ENCODE measurements around the gene HSPA12A.

DNA sequence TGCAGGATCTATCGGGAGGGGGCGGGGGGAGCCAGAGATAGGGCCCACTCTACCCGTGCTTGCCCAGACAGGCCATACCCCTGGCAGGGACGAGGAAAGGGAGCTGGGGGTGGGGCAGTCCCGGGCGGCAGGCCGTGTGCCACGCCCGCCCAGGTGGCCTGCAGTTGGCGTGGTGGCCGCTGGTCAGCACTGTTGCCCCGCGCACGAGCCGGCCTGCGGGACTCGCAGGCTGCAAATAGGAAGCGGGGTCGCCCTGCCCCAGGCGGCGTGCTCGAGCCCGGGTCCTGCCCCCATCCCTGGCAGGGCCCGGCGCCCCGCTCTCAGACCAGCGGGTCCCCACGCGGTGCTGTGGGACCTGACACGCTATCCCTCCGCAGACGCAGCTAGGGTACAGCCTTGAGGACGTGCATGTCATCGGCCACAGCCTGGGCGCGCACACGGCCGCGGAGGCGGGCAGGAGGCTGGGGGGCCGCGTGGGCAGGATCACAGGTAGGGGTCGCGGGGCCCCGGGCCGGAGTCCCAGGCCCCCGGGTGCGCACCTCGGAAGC, 114.9 kb downstream of the HSPA12A start:
- TF ChIP-seq ZMYM2 (CRISPR knock-in tag; IDR thresholded peaks at IDR 0.05) (no peak), ELF1 (CRISPR knock-in tag; IDR thresholded peaks at IDR 0.05) (no peak), SAFB2 (CRISPR knock-in tag; IDR thresholded peaks at IDR 0.05; ENCODE audit: borderline replicate concordance, low read depth) (no peak), PCBP1 (IDR thresholded peaks at IDR 0.05; ENCODE audit: borderline replicate concordance, low read depth, low read length) (no peak), PHF8 (CRISPR knock-in tag; IDR thresholded peaks at IDR 0.05) (no peak), ZBTB7A (CRISPR knock-in tag; IDR thresholded peaks at IDR 0.05) (no peak), CEBPG (CRISPR knock-in tag; IDR thresholded peaks at IDR 0.05) (no peak)
- TF ChIP-seq, protein P1, sequence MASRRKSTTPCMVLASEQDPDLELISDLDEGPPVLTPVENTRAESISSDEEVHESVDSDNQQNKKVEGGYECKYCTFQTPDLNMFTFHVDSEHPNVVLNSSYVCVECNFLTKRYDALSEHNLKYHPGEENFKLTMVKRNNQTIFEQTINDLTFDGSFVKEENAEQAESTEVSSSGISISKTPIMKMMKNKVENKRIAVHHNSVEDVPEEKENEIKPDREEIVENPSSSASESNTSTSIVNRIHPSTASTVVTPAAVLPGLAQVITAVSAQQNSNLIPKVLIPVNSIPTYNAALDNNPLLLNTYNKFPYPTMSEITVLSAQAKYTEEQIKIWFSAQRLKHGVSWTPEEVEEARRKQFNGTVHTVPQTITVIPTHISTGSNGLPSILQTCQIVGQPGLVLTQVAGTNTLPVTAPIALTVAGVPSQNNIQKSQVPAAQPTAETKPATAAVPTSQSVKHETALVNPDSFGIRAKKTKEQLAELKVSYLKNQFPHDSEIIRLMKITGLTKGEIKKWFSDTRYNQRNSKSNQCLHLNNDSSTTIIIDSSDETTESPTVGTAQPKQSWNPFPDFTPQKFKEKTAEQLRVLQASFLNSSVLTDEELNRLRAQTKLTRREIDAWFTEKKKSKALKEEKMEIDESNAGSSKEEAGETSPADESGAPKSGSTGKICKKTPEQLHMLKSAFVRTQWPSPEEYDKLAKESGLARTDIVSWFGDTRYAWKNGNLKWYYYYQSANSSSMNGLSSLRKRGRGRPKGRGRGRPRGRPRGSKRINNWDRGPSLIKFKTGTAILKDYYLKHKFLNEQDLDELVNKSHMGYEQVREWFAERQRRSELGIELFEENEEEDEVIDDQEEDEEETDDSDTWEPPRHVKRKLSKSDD (CRISPR knock-in tag; IDR thresholded peaks at IDR 0.05; ENCODE audit: low read depth): no peak
- TF ChIP-seq, protein P2, sequence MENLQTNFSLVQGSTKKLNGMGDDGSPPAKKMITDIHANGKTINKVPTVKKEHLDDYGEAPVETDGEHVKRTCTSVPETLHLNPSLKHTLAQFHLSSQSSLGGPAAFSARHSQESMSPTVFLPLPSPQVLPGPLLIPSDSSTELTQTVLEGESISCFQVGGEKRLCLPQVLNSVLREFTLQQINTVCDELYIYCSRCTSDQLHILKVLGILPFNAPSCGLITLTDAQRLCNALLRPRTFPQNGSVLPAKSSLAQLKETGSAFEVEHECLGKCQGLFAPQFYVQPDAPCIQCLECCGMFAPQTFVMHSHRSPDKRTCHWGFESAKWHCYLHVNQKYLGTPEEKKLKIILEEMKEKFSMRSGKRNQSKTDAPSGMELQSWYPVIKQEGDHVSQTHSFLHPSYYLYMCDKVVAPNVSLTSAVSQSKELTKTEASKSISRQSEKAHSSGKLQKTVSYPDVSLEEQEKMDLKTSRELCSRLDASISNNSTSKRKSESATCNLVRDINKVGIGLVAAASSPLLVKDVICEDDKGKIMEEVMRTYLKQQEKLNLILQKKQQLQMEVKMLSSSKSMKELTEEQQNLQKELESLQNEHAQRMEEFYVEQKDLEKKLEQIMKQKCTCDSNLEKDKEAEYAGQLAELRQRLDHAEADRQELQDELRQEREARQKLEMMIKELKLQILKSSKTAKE (CRISPR knock-in tag; IDR thresholded peaks at IDR 0.05; ENCODE audit: borderline replicate concordance): no peak
